NK-92 treated with Interleukin-12 subunit alpha and Interleukin-12 subunit beta, amount 100 ng/mL, for 24 hours (cell line): ENCODE results near the gene TRERF1.

Source experiments
- DNase-seq: peaks from one replicate; lab custom pipeline; 2025; lab: John Stamatoyannopoulos, UW

Gene TRERF1

GRCh38 chr6:42271834-42272805 is 179.6 kb downstream of the TRERF1 start:
- DNase-seq = no peak

GRCh38 chr6:42269974-42270510 is 181.7 kb downstream of the TRERF1 start:
- no peak for DNase-seq

GRCh38 chr6:42269553-42269952 is 182.2 kb downstream of the TRERF1 start:
- no peak for DNase-seq

GRCh38 chr6:42268835-42269204 is 182.9 kb downstream of the TRERF1 start:
- no peak for DNase-seq

- DNase-seq = no peak
Observed at GRCh38 chr6:42268016-42268834, 183.5 kb downstream of the TRERF1 start.

GRCh38 chr6:42266538-42266937 is 185.2 kb downstream of the TRERF1 start:
- no peak for DNase-seq

GRCh38 chr6:42264852-42265390 is 186.8 kb downstream of the TRERF1 start:
- DNase-seq = no peak

- no peak for DNase-seq
Observed at GRCh38 chr6:42264162-42264851, 187.4 kb downstream of the TRERF1 start.

- DNase-seq = no peak
Observed at GRCh38 chr6:42263165-42263728, 188.5 kb downstream of the TRERF1 start.

GRCh38 chr6:42260972-42261371 is 190.8 kb downstream of the TRERF1 start:
- DNase-seq = no peak

GRCh38 chr6:42260396-42260888 is 191.3 kb downstream of the TRERF1 start:
- no peak for DNase-seq

GRCh38 chr6:42259841-42260395 is 191.8 kb downstream of the TRERF1 start:
- DNase-seq = no peak

- DNase-seq = no peak
Observed at GRCh38 chr6:42259286-42259685, 192.4 kb downstream of the TRERF1 start.

GRCh38 chr6:42257614-42258013 is 194.1 kb downstream of the TRERF1 start:
- no peak for DNase-seq

- DNase-seq = no peak
Observed at GRCh38 chr6:42257063-42257462, 194.7 kb downstream of the TRERF1 start.

- DNase-seq = no peak
Observed at GRCh38 chr6:42255050-42255449, 196.7 kb downstream of the TRERF1 start.

GRCh38 chr6:42254505-42254904 is 197.2 kb downstream of the TRERF1 start:
- no peak for DNase-seq

- no peak for DNase-seq
Observed at GRCh38 chr6:42251911-42252637, 199.7 kb downstream of the TRERF1 start.

- DNase-seq = no peak
Observed at GRCh38 chr6:42251500-42251899, 200.2 kb downstream of the TRERF1 start.

- no peak for DNase-seq
Observed at GRCh38 chr6:42250274-42250931, 201.3 kb downstream of the TRERF1 start.
